ENCODE measurements around the gene STK17B.
A peak's percentile ranks its signal among the peaks of the same experiment; 100 is the strongest.
"Not testable (repeated sequence)": the region's sequence is repeated elsewhere in the genome, so short reads cannot be mapped to it uniquely, and the experiment has no call there.

Gene STK17B

GRCh38 chr2:196195302-196195701 is 23.9 kb upstream of the STK17B start:
- ATAC-seq (no peak), DNase-seq (ENCODE audit: low spot score in 2 of 2) (no peak)
- Mint-ChIP-seq H3K36me3 (no peaks in the 10 kb centered on the region), H3K4me1 (peaks cover 17% of the 10 kb centered on the region), H3K9me3 (no peaks in the 10 kb centered on the region), H3K4me3 (peak overlapping the region; percentile 11), H3K27ac (no peak overlapping the region)

GRCh38 chr2:196191541-196191940 is 20.2 kb upstream of the STK17B start:
- no peak overlapping the region for H3K4me3 Mint-ChIP-seq
- peaks cover 14% of the 10 kb centered on the region for H3K4me1 Mint-ChIP-seq
- ATAC-seq (no peak), DNase-seq (ENCODE audit: low spot score in 2 of 2) (no peak)
- no peaks in the 10 kb centered on the region for H3K9me3 Mint-ChIP-seq
- no peak overlapping the region for H3K27ac Mint-ChIP-seq
- H3K36me3 Mint-ChIP-seq = no peaks in the 10 kb centered on the region

- DNase-seq (ENCODE audit: low spot score in 2 of 2) = no peak
- Mint-ChIP-seq H3K36me3 (peaks cover 7% of the 10 kb centered on the region), H3K4me3 (no peak overlapping the region), H3K9me3 (peaks cover 3% of the 10 kb centered on the region), H3K27ac (no peak overlapping the region), H3K4me1 (peaks cover 32% of the 10 kb centered on the region)
- no peak for ATAC-seq
These were observed 16.6 kb upstream of the STK17B start for GRCh38 chr2:196187898-196188458.

GRCh38 chr2:196187175-196187700 is 15.9 kb upstream of the STK17B start:
- H3K9me3 Mint-ChIP-seq; ATAC-seq; DNase-seq (ENCODE audit: low spot score in 2 of 2); H3K4me3 Mint-ChIP-seq; H3K36me3 Mint-ChIP-seq: not testable (repeated sequence)
- peak overlapping the region; percentile 48 for H3K27ac Mint-ChIP-seq
- H3K4me1 Mint-ChIP-seq = peaks cover 40% of the 10 kb centered on the region

GRCh38 chr2:196186266-196186980 is 15.0 kb upstream of the STK17B start:
- H3K4me3 Mint-ChIP-seq = no peak overlapping the region
- no peak for ATAC-seq
- DNase-seq (ENCODE audit: low spot score in 2 of 2) = no peak
- H3K36me3 Mint-ChIP-seq = peaks cover 7% of the 10 kb centered on the region
- H3K4me1 Mint-ChIP-seq = peaks cover 48% of the 10 kb centered on the region
- H3K27ac Mint-ChIP-seq = peak overlapping the region; percentile 29
- peaks cover 3% of the 10 kb centered on the region for H3K9me3 Mint-ChIP-seq

- Mint-ChIP-seq H3K4me3 (peak overlapping the region; percentile 81), H3K4me1 (peaks cover 59% of the 10 kb centered on the region), H3K9me3 (peaks cover 3% of the 10 kb centered on the region), H3K36me3 (peaks cover 7% of the 10 kb centered on the region), H3K27ac (peak overlapping the region; percentile 98)
- ATAC-seq = no peak
- DNase-seq (ENCODE audit: low spot score in 2 of 2) = no peak
These were observed 13.5 kb upstream of the STK17B start for GRCh38 chr2:196184921-196185320.

- Mint-ChIP-seq H3K4me1 (peaks cover 64% of the 10 kb centered on the region), H3K27ac (peak overlapping the region; percentile 98), H3K9me3 (peaks cover 3% of the 10 kb centered on the region), H3K36me3 (peaks cover 7% of the 10 kb centered on the region), H3K4me3 (peak overlapping the region; percentile 81)
- DNase-seq (ENCODE audit: low spot score in 2 of 2) (no peak), ATAC-seq (peak; percentile 75)
These were observed 12.3 kb upstream of the STK17B start for GRCh38 chr2:196183528-196184231.

GRCh38 chr2:196183172-196183473 is 11.7 kb upstream of the STK17B start:
- DNase-seq (ENCODE audit: low spot score in 2 of 2) (no peak), ATAC-seq (no peak)

GRCh38 chr2:196182439-196183171 is 11.2 kb upstream of the STK17B start:
- ATAC-seq (peak; percentile 91), DNase-seq (ENCODE audit: low spot score in 2 of 2) (no peak)
- peak overlapping the region; percentile 81 for H3K4me3 Mint-ChIP-seq
- peaks cover 3% of the 10 kb centered on the region for H3K9me3 Mint-ChIP-seq
- peak overlapping the region; percentile 98 for H3K27ac Mint-ChIP-seq
- peaks cover 70% of the 10 kb centered on the region for H3K4me1 Mint-ChIP-seq
- H3K36me3 Mint-ChIP-seq = peaks cover 7% of the 10 kb centered on the region

More at GRCh38 chr2:196183172-196183473, 11.7 kb upstream of the STK17B start:
- peaks cover 66% of the 10 kb centered on the region for H3K4me1 Mint-ChIP-seq
- H3K27ac Mint-ChIP-seq = peak overlapping the region; percentile 98
- peaks cover 3% of the 10 kb centered on the region for H3K9me3 Mint-ChIP-seq
- H3K36me3 Mint-ChIP-seq = peaks cover 7% of the 10 kb centered on the region
- peak overlapping the region; percentile 81 for H3K4me3 Mint-ChIP-seq

- H3K9me3 Mint-ChIP-seq = peaks cover 3% of the 10 kb centered on the region
- ATAC-seq (no peak), DNase-seq (ENCODE audit: low spot score in 2 of 2) (no peak)
- peak overlapping the region; percentile 81 for H3K4me3 Mint-ChIP-seq
- peak overlapping the region; percentile 98 for H3K27ac Mint-ChIP-seq
- peaks cover 78% of the 10 kb centered on the region for H3K4me1 Mint-ChIP-seq
- H3K36me3 Mint-ChIP-seq = peaks cover 7% of the 10 kb centered on the region
These were observed 10.1 kb upstream of the STK17B start for GRCh38 chr2:196181484-196181883.

- no peaks in the 10 kb centered on the region for H3K9me3 Mint-ChIP-seq
- ATAC-seq (no peak), DNase-seq (ENCODE audit: low spot score in 2 of 2) (no peak)
- H3K36me3 Mint-ChIP-seq = peaks cover 6% of the 10 kb centered on the region
- H3K4me3 Mint-ChIP-seq = peak overlapping the region; percentile 73
- peak overlapping the region; percentile 81 for H3K27ac Mint-ChIP-seq
- H3K4me1 Mint-ChIP-seq = peaks cover 76% of the 10 kb centered on the region
These were observed 5.7 kb upstream of the STK17B start for GRCh38 chr2:196177124-196177523.

- H3K27ac Mint-ChIP-seq = peak overlapping the region; percentile 81
- H3K4me1 Mint-ChIP-seq = peaks cover 68% of the 10 kb centered on the region
- H3K4me3 Mint-ChIP-seq = peak overlapping the region; percentile 73
- peaks cover 10% of the 10 kb centered on the region for H3K36me3 Mint-ChIP-seq
- no peaks in the 10 kb centered on the region for H3K9me3 Mint-ChIP-seq
- DNase-seq (ENCODE audit: low spot score in 2 of 2) (peak; percentile 48 to 84), ATAC-seq (peak; percentile 71)
These were observed 4.9 kb upstream of the STK17B start for GRCh38 chr2:196176142-196176738.

- peaks cover 54% of the 10 kb centered on the region for H3K4me1 Mint-ChIP-seq
These were observed 3.0 kb upstream of the STK17B start for GRCh38 chr2:196174404-196174803.

GRCh38 chr2:196173505-196173904 is 2.1 kb upstream of the STK17B start:
- Mint-ChIP-seq H3K4me3 (peak overlapping the region; percentile 94), H3K36me3 (peaks cover 38% of the 10 kb centered on the region), H3K4me1 (peaks cover 46% of the 10 kb centered on the region), H3K9me3 (no peaks in the 10 kb centered on the region), H3K27ac (peak overlapping the region; percentile 58)
- DNase-seq (ENCODE audit: low spot score in 2 of 2) (no peak), ATAC-seq (no peak)

More at GRCh38 chr2:196174404-196174803, 3.0 kb upstream of the STK17B start:
- peak overlapping the region; percentile 58 for H3K27ac Mint-ChIP-seq
- H3K9me3 Mint-ChIP-seq = no peaks in the 10 kb centered on the region
- ATAC-seq = no peak
- H3K4me3 Mint-ChIP-seq = peak overlapping the region; percentile 94
- no peak for DNase-seq (ENCODE audit: low spot score in 2 of 2)
- H3K36me3 Mint-ChIP-seq = peaks cover 29% of the 10 kb centered on the region

- DNase-seq (ENCODE audit: low spot score in 2 of 2) (no peak), ATAC-seq (no peak)
- Mint-ChIP-seq H3K9me3 (no peaks in the 10 kb centered on the region), H3K27ac (peak overlapping the region; percentile 6), H3K4me3 (peak overlapping the region; percentile 94), H3K4me1 (peaks cover 45% of the 10 kb centered on the region), H3K36me3 (peaks cover 43% of the 10 kb centered on the region)
These were observed 1.6 kb upstream of the STK17B start for GRCh38 chr2:196172951-196173350.
